Activated CD4-positive, alpha-beta T cell treated with anti-CD3 and anti-CD28 coated beads, Interleukin-2, amount 50 U/mL, for 24 hours (primary cell): ENCODE measurements around the gene PPP2R1B.

Source experiments
- DNase-seq, 2 donors: peaks; one replicate each; pipeline ENCODE4 v3.0.0-alpha.2; 2020; ENCODE audit warnings: low read depth in 1 of 2, low spot score in 1 of 2

The PPP2R1B gene

GRCh38 chr11:111749646-111750045 is 16.5 kb downstream of the PPP2R1B start:
- DNase-seq: no peak

GRCh38 chr11:111748035-111748804 is 18.0 kb downstream of the PPP2R1B start:
- no peak for DNase-seq

- no peak for DNase-seq
Observed at GRCh38 chr11:111745719-111746504, 20.3 kb downstream of the PPP2R1B start.

- DNase-seq: no peak
Observed at GRCh38 chr11:111743700-111744099, 22.5 kb downstream of the PPP2R1B start.

GRCh38 chr11:111741751-111742150 is 24.4 kb downstream of the PPP2R1B start:
- no peak for DNase-seq

- no peak for DNase-seq
Observed at GRCh38 chr11:111739299-111739698, 26.9 kb downstream of the PPP2R1B start.

GRCh38 chr11:111737444-111738210 is 28.6 kb downstream of the PPP2R1B start:
- DNase-seq: no peak

- DNase-seq: no peak
Observed at GRCh38 chr11:111736621-111737443, 29.4 kb downstream of the PPP2R1B start.

GRCh38 chr11:111736181-111736590 is 30.0 kb downstream of the PPP2R1B start:
- no peak for DNase-seq

- DNase-seq: no peak
Observed at GRCh38 chr11:111735262-111736116, 30.7 kb downstream of the PPP2R1B start.

GRCh38 chr11:111734954-111735261 is 31.3 kb downstream of the PPP2R1B start:
- DNase-seq: no peak

GRCh38 chr11:111734101-111734953 is 31.9 kb downstream of the PPP2R1B start:
- no peak for DNase-seq

GRCh38 chr11:111733611-111734088 is 32.5 kb downstream of the PPP2R1B start:
- DNase-seq: no peak

GRCh38 chr11:111733016-111733415 is 33.2 kb downstream of the PPP2R1B start:
- DNase-seq: no peak

- no peak for DNase-seq
Observed at GRCh38 chr11:111731821-111732220, 34.4 kb downstream of the PPP2R1B start.

- DNase-seq: no peak
Observed at GRCh38 chr11:111730871-111731591, 35.2 kb downstream of the PPP2R1B start.

GRCh38 chr11:111729831-111730311 is 36.3 kb downstream of the PPP2R1B start:
- no peak for DNase-seq
